Activated T-helper 1 cell treated with anti-CD3 and anti-CD28 coated beads, Interleukin-2, amount 50 U/mL, for 16 hours (primary cell): ENCODE results near the gene MFSD6L.

Source experiments
- DNase-seq, 2 donors: peaks; one replicate each; pipeline ENCODE4 v3.0.0-alpha.2; 2020; ENCODE audit warnings: low read depth in 1 of 2, low spot score in 1 of 2

The MFSD6L gene

DNA sequence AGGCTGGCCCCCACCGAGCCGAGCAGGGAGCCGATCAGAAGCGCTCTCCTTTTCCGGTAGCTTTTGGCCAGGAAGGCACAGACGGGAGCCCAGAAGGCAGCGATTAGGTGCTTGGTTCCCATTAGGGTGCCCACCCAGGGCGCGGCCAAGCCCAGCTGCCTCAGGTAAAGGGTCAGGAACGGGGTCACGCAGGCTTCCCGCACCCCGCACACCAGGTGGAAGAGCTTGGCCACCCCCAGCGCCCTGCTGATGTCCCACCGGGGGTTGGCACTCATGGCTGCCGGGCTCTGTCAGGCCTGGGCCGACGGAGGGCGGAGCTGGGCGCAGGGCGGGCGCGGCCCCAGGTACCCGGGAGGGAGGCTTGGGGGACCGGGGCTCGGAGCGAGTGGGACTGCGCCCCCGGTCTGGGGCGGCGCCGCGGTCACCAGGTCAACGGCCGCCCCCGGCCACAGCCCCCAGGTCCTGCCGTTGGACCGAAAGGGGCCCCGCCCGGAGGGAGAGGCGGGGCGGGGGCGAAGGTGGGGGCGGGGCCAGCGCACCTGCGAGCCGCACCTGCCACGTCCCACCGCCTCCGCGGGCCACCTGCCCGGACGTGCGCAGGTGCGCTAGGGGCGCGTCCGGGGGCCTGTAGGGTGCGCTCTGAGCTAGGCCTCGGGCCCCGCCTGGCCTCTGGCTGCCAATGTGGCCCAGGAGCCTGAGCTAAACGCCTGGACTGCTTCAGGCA lies at the start of gene MFSD6L:
Gene MFSD6L, minus strand, starts transcription at position 520 of the 724 bp plus-strand sequence. Its CDS starts 245 bp downstream, at position 275.
- no peak for DNase-seq

DNA sequence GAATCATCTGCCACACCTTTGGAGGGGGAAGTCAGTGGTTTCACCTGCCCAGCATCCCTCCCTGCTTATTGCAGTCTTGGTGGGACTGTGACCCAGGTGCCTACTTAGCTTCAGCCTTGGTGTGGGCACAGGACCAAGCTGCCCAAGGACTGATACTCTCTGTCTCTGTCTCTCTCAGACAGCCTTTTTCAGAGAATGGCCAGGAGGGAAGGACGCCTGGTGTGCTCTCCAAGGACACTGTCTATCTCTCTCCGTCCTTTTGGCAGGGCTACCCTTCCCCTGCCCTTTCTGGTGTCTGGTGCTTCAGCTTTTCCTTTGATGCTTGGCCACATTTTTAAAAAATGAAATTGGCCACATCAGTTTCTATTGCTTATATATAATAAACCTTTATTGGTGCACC lies 48.7 kb upstream of the MFSD6L start:
- DNase-seq, result no peak

GRCh38 chr17:8846768-8847211 lies 47.6 kb upstream of the MFSD6L start:
- no peak for DNase-seq

- DNase-seq, result no peak
Observed at GRCh38 chr17:8844229-8845218, 45.4 kb upstream of the MFSD6L start.

DNA sequence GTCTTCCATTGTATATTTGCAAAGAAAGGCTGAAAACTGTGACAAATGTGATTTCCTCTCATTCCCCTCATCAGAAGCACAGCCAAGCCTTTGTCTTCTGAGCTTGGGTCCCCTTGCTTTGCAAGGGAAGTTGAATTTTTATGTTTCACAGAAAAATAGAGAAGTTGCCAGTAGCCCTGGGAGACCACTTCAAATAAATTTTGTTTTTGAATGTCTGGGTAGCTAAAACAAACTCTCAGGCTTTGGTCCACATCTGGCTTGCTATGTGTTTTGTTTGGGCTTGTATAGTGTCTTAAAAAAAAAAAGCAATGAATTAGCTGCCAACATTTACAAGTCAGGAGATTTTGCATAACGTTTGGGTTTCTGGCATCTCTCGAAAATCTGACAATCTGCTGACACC lies 44.2 kb upstream of the MFSD6L start:
- no peak for DNase-seq

GRCh38 chr17:8841844-8842243 lies 42.7 kb upstream of the MFSD6L start:
- no peak for DNase-seq

- DNase-seq, result no peak
Observed at GRCh38 chr17:8839410-8839935, 40.3 kb upstream of the MFSD6L start.

GRCh38 chr17:8838551-8839095 lies 39.5 kb upstream of the MFSD6L start:
- DNase-seq, result no peak

- DNase-seq, result no peak
Observed at GRCh38 chr17:8837563-8838075, 38.5 kb upstream of the MFSD6L start.

- no peak for DNase-seq
Observed at GRCh38 chr17:8836821-8837562, 37.8 kb upstream of the MFSD6L start.

GRCh38 chr17:8835631-8836364 lies 36.6 kb upstream of the MFSD6L start:
- DNase-seq, result no peak

DNA sequence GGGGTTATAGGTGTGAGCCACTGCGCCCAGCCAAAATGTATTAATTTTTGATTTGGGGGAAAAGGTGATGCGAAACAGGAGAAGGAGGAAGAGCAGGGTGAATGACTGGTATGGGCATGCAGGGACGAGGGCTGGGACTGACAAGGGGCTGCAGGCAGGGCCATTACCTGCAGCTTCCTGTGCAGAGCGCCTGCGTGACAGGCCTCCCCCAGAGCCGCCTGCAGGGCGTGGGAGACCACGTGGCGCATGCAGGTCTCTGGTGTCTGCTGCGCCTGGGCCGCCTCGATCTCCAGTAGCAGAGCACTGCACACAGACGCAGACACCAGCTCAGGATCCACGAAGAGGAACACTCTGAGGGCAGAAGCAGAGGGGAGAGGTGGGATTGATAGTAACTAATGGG lies 35.9 kb upstream of the MFSD6L start:
- DNase-seq, result no peak

- DNase-seq, result no peak
Observed at GRCh38 chr17:8832711-8833352, 33.7 kb upstream of the MFSD6L start.

GRCh38 chr17:8831234-8831849 lies 32.2 kb upstream of the MFSD6L start:
- no peak for DNase-seq

- no peak for DNase-seq
Observed at GRCh38 chr17:8830141-8830540, 31.0 kb upstream of the MFSD6L start.

DNA sequence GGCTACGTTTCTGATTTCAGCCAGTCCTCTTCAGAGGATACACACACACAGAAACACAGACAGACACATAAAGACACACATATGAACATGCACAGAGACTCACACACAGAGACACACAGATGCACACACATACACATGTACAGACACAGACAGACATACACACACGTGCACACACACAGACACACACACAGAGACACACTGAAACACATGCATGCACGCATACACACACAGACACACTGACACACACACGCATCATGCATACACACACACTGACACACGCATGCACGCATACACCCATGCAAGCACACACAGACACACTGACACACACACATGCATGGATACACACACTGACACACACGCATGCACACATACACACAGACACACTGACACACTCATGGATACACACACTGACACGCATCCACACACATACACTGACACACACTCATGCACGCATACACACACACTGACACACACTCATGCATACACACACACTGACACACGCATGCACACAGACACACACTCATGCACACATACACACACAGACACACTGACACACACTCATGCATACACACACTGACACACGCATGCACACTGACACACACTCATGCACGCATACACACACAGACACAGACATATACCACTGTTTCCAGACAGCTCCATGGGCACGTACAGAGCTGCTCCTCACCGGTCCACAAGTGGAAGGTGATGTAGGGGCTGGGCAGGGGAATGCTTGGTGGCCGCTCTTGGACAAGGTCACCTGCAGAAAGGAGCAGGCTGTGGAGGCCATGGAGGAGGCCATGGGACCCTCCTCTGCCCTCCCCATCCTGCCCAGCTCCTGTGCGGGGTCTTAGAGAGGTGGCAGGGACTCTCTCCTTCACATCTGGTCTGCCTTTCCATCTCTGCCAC lies 30.1 kb upstream of the MFSD6L start:
- DNase-seq, result no peak

- DNase-seq, result no peak
Observed at GRCh38 chr17:8828517-8828875, 29.3 kb upstream of the MFSD6L start.

- no peak for DNase-seq
Observed at GRCh38 chr17:8826808-8827435, 27.8 kb upstream of the MFSD6L start.
